Measurements from ENCODE around the gene IFITM10. TPM values are rescaled to one million over a fixed set of nuclear protein-coding genes. Genes with fewer than 3 reads are reported as not detected.

The IFITM10 gene
- total and polyA plus RNA-seq, 12 donors, result 0.28 to 267 (median 31.6) TPM

- no peak for TF ChIP-seq CTCF (IDR thresholded peaks at IDR 0.05)
- DNase-seq, result peak in 5 of 7 donors; percentile 13 to 51 (median 39)
- 47 to 58% (median 54%) methylated on average over 8 of the region's 8 CpGs for WGBS, 4 donors
- no peak overlapping the region for H3K27ac ChIP-seq
- no peak overlapping the region for H3K4me3 ChIP-seq
- peaks cover 0 to 5% of the 10 kb centered on the region in 2 donors for H3K4me1 ChIP-seq (replicated peaks in 1 of 2)
- intact Hi-C loops (cut with DNase I), result no loop called here
- H3K27me3 ChIP-seq, result no peaks in the 10 kb centered on the region
- no peaks in the 10 kb centered on the region for H3K36me3 ChIP-seq (replicated peaks in 1 of 2)
- peaks cover 0 to 9% (median 0%) of the 10 kb centered on the region in 3 donors for H3K9me3 ChIP-seq (replicated peaks in 1 of 3)
These were observed 10.8 kb downstream of the IFITM10 start for GRCh38 chr11:1739576-1739975.

- WGBS, 4 donors, result 82 to 86% (median 83%) methylated on average over 10 of the region's 10 CpGs
- intact Hi-C loops (cut with DNase I), result no loop called here
- Histone ChIP-seq H3K4me1 (replicated peaks in 1 of 2) (no peaks in the 10 kb centered on the region), H3K9me3 (replicated peaks in 1 of 3) (peaks cover 0 to 9% (median 0%) of the 10 kb centered on the region in 3 donors), H3K36me3 (replicated peaks in 1 of 2) (no peaks in the 10 kb centered on the region), H3K27me3 (no peaks in the 10 kb centered on the region), H3K27ac (no peak overlapping the region), H3K4me3 (no peak overlapping the region)
- peak in 5 of 7 donors; percentile 24 to 53 (median 40) for DNase-seq
- no peak for TF ChIP-seq CTCF (IDR thresholded peaks at IDR 0.05)
- TF ChIP-seq POLR2A (IDR thresholded peaks at IDR 0.05), result no peak
These were observed 12.0 kb downstream of the IFITM10 start for GRCh38 chr11:1738380-1738779.

GRCh38 chr11:1737080-1737757, 13.2 kb downstream of the IFITM10 start:
- Histone ChIP-seq H3K27ac (no peak overlapping the region), H3K4me1 (replicated peaks in 1 of 2) (no peaks in the 10 kb centered on the region), H3K27me3 (no peaks in the 10 kb centered on the region), H3K9me3 (replicated peaks in 1 of 3) (peaks cover 0 to 9% (median 0%) of the 10 kb centered on the region in 3 donors), H3K4me3 (no peak overlapping the region), H3K36me3 (replicated peaks in 1 of 2) (no peaks in the 10 kb centered on the region)
- WGBS, 4 donors, result 75 to 86% (median 77%) methylated on average over 6 of the region's 6 CpGs
- TF ChIP-seq CTCF (IDR thresholded peaks at IDR 0.05) (no peak), POLR2A (IDR thresholded peaks at IDR 0.05) (no peak)
- intact Hi-C loops (cut with DNase I), result no loop called here
- DNase-seq, result peak in 3 of 7 donors; percentile 11 to 41 (median 40)

DNA sequence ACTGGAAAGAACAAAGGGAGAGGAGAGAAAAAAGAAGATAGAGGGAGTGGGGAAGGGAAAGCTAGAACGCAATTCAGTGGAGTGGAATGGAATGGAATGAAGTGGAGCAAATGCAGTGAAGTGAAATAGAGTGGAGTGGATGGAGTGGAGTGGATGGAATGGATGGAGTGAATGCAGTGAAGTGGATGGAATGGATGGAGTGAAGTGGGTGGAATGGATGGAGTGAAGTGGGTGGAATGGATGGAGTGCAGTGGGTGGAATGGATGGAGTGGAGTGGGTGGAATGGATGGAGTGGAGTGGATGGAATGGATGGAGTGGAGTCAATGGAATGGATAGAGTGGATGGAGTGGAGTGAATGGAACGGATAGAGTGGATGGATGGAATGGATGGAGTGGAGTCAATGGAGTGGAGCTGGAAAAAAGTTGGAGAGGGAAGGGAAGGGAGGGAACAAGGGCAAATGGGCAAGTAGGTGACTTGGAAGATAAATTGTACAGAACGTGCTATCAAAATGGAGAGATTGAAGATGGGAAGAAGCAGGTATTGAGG, 13.9 kb downstream of the IFITM10 start:
- 43 to 48% (median 45%) methylated on average over 3 of the region's 3 CpGs for WGBS, 4 donors
- no peaks in the 10 kb centered on the region for H3K36me3 ChIP-seq (replicated peaks in 1 of 2)
- H3K4me1 ChIP-seq (replicated peaks in 1 of 2), result no peaks in the 10 kb centered on the region
- TF ChIP-seq CTCF (IDR thresholded peaks at IDR 0.05) (no peak), POLR2A (IDR thresholded peaks at IDR 0.05) (peak in 1 of 2 donors; percentile 13)
- peaks cover 0 to 9% (median 0%) of the 10 kb centered on the region in 3 donors for H3K9me3 ChIP-seq (replicated peaks in 1 of 3)
- no peaks in the 10 kb centered on the region for H3K27me3 ChIP-seq
- no peak overlapping the region for H3K27ac ChIP-seq
- peak in 4 of 7 donors; percentile 7 to 35 (median 18) for DNase-seq
- intact Hi-C loops (cut with DNase I), result no loop called here
- H3K4me3 ChIP-seq, result no peak overlapping the region
